ENCODE data around the gene FLVCR2.
"Not testable (repeated sequence)": the region's sequence is repeated elsewhere in the genome, so short reads cannot be mapped to it uniquely, and the experiment has no call there.

Gene FLVCR2

GRCh38 chr14:75690010-75690409 is 111.6 kb downstream of the FLVCR2 start:
- Histone ChIP-seq H3K4me3 (replicated peaks; ENCODE audit: insufficient read depth, low read length) (no peak overlapping the region), H3K27ac (replicated peaks) (no peak overlapping the region), H3K27me3 (ENCODE audit: insufficient read depth, poor library complexity, severe bottlenecking) (no peaks in the 10 kb centered on the region)
- no peak for DNase-seq (ENCODE audit: low read depth in 1 of 2, low spot score in 1 of 2)
- no peak for TF ChIP-seq SPI1 (IDR thresholded peaks at IDR 0.05; ENCODE audit: borderline replicate concordance, low read depth)
- TF ChIP-seq, protein P1, sequence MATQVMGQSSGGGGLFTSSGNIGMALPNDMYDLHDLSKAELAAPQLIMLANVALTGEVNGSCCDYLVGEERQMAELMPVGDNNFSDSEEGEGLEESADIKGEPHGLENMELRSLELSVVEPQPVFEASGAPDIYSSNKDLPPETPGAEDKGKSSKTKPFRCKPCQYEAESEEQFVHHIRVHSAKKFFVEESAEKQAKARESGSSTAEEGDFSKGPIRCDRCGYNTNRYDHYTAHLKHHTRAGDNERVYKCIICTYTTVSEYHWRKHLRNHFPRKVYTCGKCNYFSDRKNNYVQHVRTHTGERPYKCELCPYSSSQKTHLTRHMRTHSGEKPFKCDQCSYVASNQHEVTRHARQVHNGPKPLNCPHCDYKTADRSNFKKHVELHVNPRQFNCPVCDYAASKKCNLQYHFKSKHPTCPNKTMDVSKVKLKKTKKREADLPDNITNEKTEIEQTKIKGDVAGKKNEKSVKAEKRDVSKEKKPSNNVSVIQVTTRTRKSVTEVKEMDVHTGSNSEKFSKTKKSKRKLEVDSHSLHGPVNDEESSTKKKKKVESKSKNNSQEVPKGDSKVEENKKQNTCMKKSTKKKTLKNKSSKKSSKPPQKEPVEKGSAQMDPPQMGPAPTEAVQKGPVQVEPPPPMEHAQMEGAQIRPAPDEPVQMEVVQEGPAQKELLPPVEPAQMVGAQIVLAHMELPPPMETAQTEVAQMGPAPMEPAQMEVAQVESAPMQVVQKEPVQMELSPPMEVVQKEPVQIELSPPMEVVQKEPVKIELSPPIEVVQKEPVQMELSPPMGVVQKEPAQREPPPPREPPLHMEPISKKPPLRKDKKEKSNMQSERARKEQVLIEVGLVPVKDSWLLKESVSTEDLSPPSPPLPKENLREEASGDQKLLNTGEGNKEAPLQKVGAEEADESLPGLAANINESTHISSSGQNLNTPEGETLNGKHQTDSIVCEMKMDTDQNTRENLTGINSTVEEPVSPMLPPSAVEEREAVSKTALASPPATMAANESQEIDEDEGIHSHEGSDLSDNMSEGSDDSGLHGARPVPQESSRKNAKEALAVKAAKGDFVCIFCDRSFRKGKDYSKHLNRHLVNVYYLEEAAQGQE (IDR thresholded peaks at IDR 0.05; ENCODE audit: insufficient replicate concordance, low read depth), result no peak

DNA sequence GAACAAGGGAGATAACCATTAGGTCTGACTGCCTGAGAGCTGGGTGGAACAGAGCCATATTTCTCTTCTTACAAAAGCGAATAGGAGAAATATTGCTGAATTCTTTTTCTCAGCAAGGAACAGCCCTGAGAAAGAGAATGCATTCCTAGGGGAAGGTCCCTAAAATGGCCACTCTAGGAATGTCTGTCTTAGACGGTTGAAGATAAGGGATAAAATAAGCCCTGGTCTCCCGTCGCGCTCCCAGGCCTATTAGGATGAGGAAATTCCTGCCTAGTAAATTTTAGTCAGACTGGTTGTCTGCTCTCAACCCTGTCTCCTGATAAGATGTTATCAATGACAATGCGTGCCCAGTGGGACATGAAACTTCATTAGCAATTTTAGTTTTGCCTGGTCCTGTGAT is 116.6 kb downstream of the FLVCR2 start:
- not testable (repeated sequence) for H3K4me3 ChIP-seq (replicated peaks; ENCODE audit: insufficient read depth, low read length); H3K27me3 ChIP-seq (ENCODE audit: insufficient read depth, poor library complexity, severe bottlenecking); DNase-seq (ENCODE audit: low read depth in 1 of 2, low spot score in 1 of 2); H3K27ac ChIP-seq (replicated peaks)

DNA sequence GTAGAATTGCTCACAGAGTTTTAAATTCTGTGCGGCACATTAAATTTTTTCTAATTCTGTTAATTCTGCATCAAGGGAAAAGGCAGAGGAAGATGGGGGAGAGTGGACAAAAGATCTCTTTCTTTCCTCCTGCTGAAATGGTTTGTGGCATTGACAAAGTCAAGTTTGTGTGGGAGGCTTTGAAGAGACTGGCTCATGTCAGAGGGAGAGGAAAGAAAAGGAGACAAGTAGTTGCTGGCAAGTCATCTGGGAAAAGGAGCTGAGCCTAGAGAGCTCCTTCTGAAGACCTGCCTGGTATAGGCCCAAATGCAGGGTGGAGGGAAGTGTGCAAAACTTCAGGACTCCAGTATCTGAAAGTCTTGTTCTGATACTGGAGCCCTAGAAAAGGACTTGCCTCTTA is 119.0 kb downstream of the FLVCR2 start:
- no peak for DNase-seq (ENCODE audit: low read depth in 1 of 2, low spot score in 1 of 2)

More for the DNA sequence above, 119.0 kb downstream of the FLVCR2 start:
- Histone ChIP-seq H3K4me3 (replicated peaks; ENCODE audit: insufficient read depth, low read length) (no peak overlapping the region), H3K27me3 (ENCODE audit: insufficient read depth, poor library complexity, severe bottlenecking) (no peaks in the 10 kb centered on the region), H3K27ac (replicated peaks) (no peak overlapping the region)
- TF ChIP-seq GABPA (IDR thresholded peaks at IDR 0.05; ENCODE audit: low read depth) (no peak), SPI1 (IDR thresholded peaks at IDR 0.05; ENCODE audit: borderline replicate concordance, low read depth) (no peak), CTCF (IDR thresholded peaks at IDR 0.05; ENCODE audit: insufficient read depth, low read length) (no peak), POLR2AphosphoS5 (IDR thresholded peaks at IDR 0.05; ENCODE audit: low read depth) (no peak)
- TF ChIP-seq, protein P1 (IDR thresholded peaks at IDR 0.05; ENCODE audit: insufficient replicate concordance, low read depth), result no peak

Data from HL-60 (cell line).